OCI-LY3 (cell line): Measurements from ENCODE around the gene CDH1.

Experiments used
- H2AFZ ChIP-seq: fragments of 200-600, 300-600 bp; shearing (Covaris generic); 2 replicates; pipeline ENCODE4 v1.6.0; 2014; ENCODE audit warnings: antibody characterized with exemption, low read depth, low read length
- H3K27ac ChIP-seq: fragments of 200-600, 300-600 bp; sonication (generic); 2 replicates; pipeline ENCODE4 v1.5.1; 2014; ENCODE audit warnings: mild to moderate bottlenecking, low read length, moderate library complexity, mixed read lengths
- H3K27me3 ChIP-seq: fragments of 200-600, 300-600 bp; sonication (generic); 2 replicates; pipeline ENCODE4 v1.6.1; 2014; ENCODE audit warnings: low read depth, low read length, mixed read lengths
- H3K36me3 ChIP-seq: fragments of 200-600, 300-600 bp; sonication (generic); replicated peaks from 2 replicates; pipeline ENCODE3; 2014; ENCODE audit warnings: low read depth, low read length, mixed read lengths
- H3K4me1 ChIP-seq: fragments of 300-600, 200-600 bp; sonication (generic); 2 replicates; pipeline ENCODE4 v1.6.1; 2014; ENCODE audit warnings: low read length, mixed read lengths
- H3K4me2 ChIP-seq: fragments of 200-600, 300-600 bp; sonication (generic); 2 replicates; pipeline ENCODE4 v1.6.1; 2014; ENCODE audit warnings: low read length, mixed read lengths
- H3K4me3 ChIP-seq: fragments of 300-600, 200-600 bp; sonication (generic); 2 replicates; pipeline ENCODE4 v1.5.1; 2014; ENCODE audit warnings: antibody characterized with exemption, mild to moderate bottlenecking, low read length, moderate library complexity
- H3K79me2 ChIP-seq: fragments of 300-600, 200-600 bp; shearing (Covaris generic); 2 replicates; pipeline ENCODE4 v1.6.1; 2014; ENCODE audit warnings: mild to moderate bottlenecking, low read length, mixed read lengths
- H3K9ac ChIP-seq: fragments of 300-600, 200-600 bp; shearing (Covaris generic); 2 replicates; pipeline ENCODE4 v1.6.0; 2014; ENCODE audit warnings: mild to moderate bottlenecking, low read length, moderate library complexity
- H3K9me3 ChIP-seq: fragments of 200-600, 300-600 bp; shearing (Covaris generic); 2 replicates; pipeline ENCODE4 v1.6.1; 2014; ENCODE audit warnings: low read length, mixed read lengths; ENCODE audit not compliant: insufficient read depth
- H4K20me1 ChIP-seq: fragments of 200-600, 300-600 bp; sonication (generic); 2 replicates; pipeline ENCODE4 v1.6.1; 2016; ENCODE audit warnings: low read length, mixed read lengths; ENCODE audit not compliant: insufficient read depth
- EZH2phosphoT487 ChIP-seq: fragments of 200-600 bp; shearing (Covaris generic); IDR thresholded peaks from 2 replicates; pipeline ENCODE4 v1.6.1; 2018; ENCODE audit warnings: antibody characterized with exemption, mixed run types, low read depth
- TF ChIP-seq, protein P1 (sequence below): fragments of 200-600, 300-600 bp; sonication (generic); IDR thresholded peaks from 2 replicates; pipeline ENCODE4 v1.5.1; 2014; ENCODE audit warnings: antibody characterized with exemption, low read length, low read depth

The CDH1 gene

DNA sequence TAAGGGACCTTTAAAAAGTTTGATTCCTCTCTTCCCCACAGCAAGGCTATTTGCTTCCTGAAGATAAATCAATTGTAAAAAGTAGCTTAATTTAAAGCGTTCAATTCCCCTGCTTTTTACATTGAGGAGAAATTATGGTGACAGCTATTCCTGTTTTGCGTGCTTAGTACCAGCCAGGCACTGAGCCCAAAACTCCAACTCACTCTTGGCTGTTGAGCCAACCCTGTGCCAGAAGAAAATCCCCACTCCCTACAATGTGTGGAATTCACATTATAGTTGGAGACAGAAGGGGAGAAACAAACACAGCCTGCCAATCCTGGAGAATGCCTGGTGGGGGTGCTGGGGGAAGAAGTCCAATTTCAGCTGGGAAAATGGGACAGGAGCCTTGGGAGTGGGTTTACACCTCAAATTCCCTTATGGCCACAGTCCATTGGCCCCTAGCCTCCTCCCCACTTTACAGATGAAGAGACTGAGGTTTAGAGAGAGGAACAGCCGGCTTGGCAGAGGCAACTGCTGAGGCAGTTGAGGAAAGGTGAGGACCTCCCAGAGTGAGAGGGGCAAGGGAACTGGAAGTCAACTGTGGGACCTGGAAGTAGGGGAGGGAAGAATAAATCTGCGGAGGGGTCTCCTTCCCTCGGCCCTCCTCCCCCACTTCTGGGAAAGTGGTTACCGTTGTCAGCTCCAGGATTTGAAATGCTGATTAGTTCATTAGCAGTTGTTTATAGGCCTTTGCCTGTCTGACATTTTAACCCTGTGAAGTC is 26.1 kb downstream of the CDH1 start:
- Histone ChIP-seq H3K27me3 (no peaks in the 10 kb centered on the region), H3K4me3 (no peak overlapping the region), H3K27ac (peak overlapping the region; percentile 92), H3K4me2 (peak overlapping the region; percentile 90), H4K20me1 (no peaks in the 10 kb centered on the region), H3K9me3 (no peaks in the 10 kb centered on the region), H3K9ac (peak overlapping the region; percentile 75), H3K36me3 (no peaks in the 10 kb centered on the region), H2AFZ (peak overlapping the region; percentile 42), H3K4me1 (peaks cover 94% of the 10 kb centered on the region), H3K79me2 (no peaks in the 10 kb centered on the region; the same call in 1 of the 2 replicates)
- TF ChIP-seq, protein P1, sequence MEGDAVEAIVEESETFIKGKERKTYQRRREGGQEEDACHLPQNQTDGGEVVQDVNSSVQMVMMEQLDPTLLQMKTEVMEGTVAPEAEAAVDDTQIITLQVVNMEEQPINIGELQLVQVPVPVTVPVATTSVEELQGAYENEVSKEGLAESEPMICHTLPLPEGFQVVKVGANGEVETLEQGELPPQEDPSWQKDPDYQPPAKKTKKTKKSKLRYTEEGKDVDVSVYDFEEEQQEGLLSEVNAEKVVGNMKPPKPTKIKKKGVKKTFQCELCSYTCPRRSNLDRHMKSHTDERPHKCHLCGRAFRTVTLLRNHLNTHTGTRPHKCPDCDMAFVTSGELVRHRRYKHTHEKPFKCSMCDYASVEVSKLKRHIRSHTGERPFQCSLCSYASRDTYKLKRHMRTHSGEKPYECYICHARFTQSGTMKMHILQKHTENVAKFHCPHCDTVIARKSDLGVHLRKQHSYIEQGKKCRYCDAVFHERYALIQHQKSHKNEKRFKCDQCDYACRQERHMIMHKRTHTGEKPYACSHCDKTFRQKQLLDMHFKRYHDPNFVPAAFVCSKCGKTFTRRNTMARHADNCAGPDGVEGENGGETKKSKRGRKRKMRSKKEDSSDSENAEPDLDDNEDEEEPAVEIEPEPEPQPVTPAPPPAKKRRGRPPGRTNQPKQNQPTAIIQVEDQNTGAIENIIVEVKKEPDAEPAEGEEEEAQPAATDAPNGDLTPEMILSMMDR = no peak
- no peak for TF ChIP-seq EZH2phosphoT487

DNA sequence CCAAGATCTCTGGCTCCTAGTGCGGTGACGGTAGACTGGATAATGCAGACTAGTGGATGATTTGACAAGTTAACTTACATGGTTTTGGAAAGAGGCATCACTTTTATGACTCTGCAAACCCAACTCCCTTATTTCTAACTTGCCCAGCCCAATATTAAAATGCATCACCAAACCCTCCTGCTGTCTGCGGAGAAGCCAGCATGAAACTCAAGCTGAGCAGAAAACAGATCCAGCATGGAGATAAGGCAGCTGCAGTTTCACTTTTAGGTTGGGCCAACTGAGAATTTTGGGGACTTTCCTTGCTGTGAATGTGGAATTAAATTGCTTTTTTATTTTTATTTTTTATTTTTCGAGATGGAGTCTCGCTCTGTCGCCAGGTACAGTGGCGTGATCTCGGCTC is 27.8 kb downstream of the CDH1 start:
- Histone ChIP-seq H3K4me2 (peak overlapping the region; percentile 90), H3K79me2 (no peaks in the 10 kb centered on the region; the same call in 1 of the 2 replicates), H2AFZ (peak overlapping the region; percentile 64)

DNA sequence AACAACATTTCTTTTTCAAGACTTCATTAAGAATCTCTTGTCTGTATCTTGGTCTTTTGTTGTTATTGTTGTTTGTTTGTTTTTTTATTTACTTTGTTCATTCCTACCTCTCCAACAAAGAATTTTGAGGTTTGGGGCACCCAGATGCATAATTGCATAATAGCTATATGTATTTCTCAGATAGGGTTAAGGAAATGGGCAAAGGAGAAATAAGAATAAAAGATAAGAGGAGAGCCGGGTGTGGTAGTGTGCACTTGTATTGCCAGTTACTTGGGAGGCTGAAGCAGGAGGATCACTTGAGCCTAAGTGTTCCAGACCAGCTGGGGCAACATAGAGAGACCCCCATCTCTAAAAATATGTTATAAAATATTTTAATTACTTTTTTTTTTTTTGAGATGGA is 30.5 kb downstream of the CDH1 start:
- no peak overlapping the region for H3K4me2 ChIP-seq

More for the DNA sequence above, 27.8 kb downstream of the CDH1 start:
- Histone ChIP-seq H3K4me1 (peaks cover 79% of the 10 kb centered on the region), H3K27me3 (no peaks in the 10 kb centered on the region), H3K9me3 (no peaks in the 10 kb centered on the region), H4K20me1 (no peaks in the 10 kb centered on the region), H3K27ac (peak overlapping the region; percentile 92), H3K4me3 (peak overlapping the region; percentile 67), H3K9ac (peak overlapping the region; percentile 75), H3K36me3 (no peaks in the 10 kb centered on the region)
- no peak for TF ChIP-seq EZH2phosphoT487
- TF ChIP-seq, protein P1 = no peak

DNA sequence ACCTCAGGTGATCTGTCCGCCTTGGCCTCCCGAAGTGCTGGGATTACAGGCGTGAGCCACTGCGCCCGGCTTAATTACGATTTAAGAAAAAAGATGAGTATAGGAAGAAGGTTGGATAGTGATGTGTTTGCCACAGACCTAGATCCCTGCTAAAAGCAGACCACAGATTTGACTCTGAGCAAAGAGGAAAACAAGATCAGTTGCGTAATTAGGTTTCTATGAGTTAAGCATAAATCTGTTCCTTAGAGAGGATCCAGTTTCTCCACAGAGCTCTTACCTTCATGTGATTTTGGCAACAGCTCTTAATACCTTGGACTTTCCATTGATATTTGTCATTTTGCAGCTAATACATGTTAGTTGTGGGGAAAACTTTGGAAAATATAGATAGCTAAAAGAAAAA is 31.1 kb downstream of the CDH1 start:
- Histone ChIP-seq H3K79me2 (no peaks in the 10 kb centered on the region; the same call in 1 of the 2 replicates), H3K9me3 (no peaks in the 10 kb centered on the region), H3K36me3 (no peaks in the 10 kb centered on the region), H3K27me3 (no peaks in the 10 kb centered on the region), H3K4me3 (no peak overlapping the region), H3K4me2 (no peak overlapping the region), H4K20me1 (no peaks in the 10 kb centered on the region), H3K9ac (no peak overlapping the region), H3K27ac (no peak overlapping the region), H2AFZ (no peak overlapping the region), H3K4me1 (peaks cover 48% of the 10 kb centered on the region)
- TF ChIP-seq, protein P1 = no peak
- no peak for TF ChIP-seq EZH2phosphoT487

More for the DNA sequence above, 30.5 kb downstream of the CDH1 start:
- Histone ChIP-seq H3K36me3 (no peaks in the 10 kb centered on the region), H3K27ac (no peak overlapping the region), H3K4me3 (no peak overlapping the region), H2AFZ (no peak overlapping the region), H3K9ac (no peak overlapping the region), H4K20me1 (no peaks in the 10 kb centered on the region), H3K27me3 (no peaks in the 10 kb centered on the region), H3K79me2 (no peaks in the 10 kb centered on the region; the same call in 1 of the 2 replicates), H3K4me1 (peaks cover 54% of the 10 kb centered on the region), H3K9me3 (no peaks in the 10 kb centered on the region)
- TF ChIP-seq, protein P1 = no peak
- no peak for TF ChIP-seq EZH2phosphoT487
